H9 (cell line): ENCODE measurements around the gene FGFR1OP2. TPM values are rescaled to one million over a fixed set of nuclear protein-coding genes. Genes with fewer than 3 reads are reported as not detected.

Experiments used
- DNase-seq: peaks from one replicate; pipeline ENCODE4 v3.0.0-alpha.2; 2017
- H2AFZ ChIP-seq: one replicate; pipeline ENCODE4 v1.6.1; 2013; ENCODE audit warnings: mild to moderate bottlenecking, low read length, control low read depth, moderate library complexity
- H2AK5ac ChIP-seq: 2 replicates; pipeline ENCODE4 v1.6.1; 2013; ENCODE audit warnings: low read length, control low read depth, mixed read lengths; ENCODE audit not compliant: insufficient read length
- H2BK120ac ChIP-seq: one replicate; pipeline ENCODE4 v1.6.1; 2013; ENCODE audit warnings: low read depth, mild to moderate bottlenecking, low read length, control low read depth, inconsistent platforms; ENCODE audit not compliant: poor library complexity, severe bottlenecking
- H2BK12ac ChIP-seq: 2 replicates; pipeline ENCODE4 v1.6.1; 2013; ENCODE audit warnings: low read length, control low read depth, mixed read lengths, low read depth; ENCODE audit not compliant: insufficient read length
- H2BK15ac ChIP-seq: 2 replicates; pipeline ENCODE4 v1.6.1; 2013; ENCODE audit warnings: low read depth, low read length, control low read depth
- H2BK20ac ChIP-seq: one replicate; pipeline ENCODE4 v1.6.1; 2013; ENCODE audit warnings: low read depth, mild to moderate bottlenecking, low read length, control low read depth, inconsistent platforms; ENCODE audit not compliant: poor library complexity, severe bottlenecking
- H2BK5ac ChIP-seq: 2 replicates; pipeline ENCODE4 v1.6.1; 2013; ENCODE audit warnings: low read length, control low read depth, mixed read lengths; ENCODE audit not compliant: insufficient read length
- H3K14ac ChIP-seq: 2 replicates; pipeline ENCODE4 v1.6.1; 2013; ENCODE audit warnings: low read length, control low read depth; ENCODE audit not compliant: insufficient read depth
- H3K18ac ChIP-seq: 2 replicates; pipeline ENCODE4 v1.6.1; 2013; ENCODE audit warnings: low read depth, mild to moderate bottlenecking, mixed read lengths, low read length, control low read depth; ENCODE audit not compliant: insufficient read length
- H3K23ac ChIP-seq: 2 replicates; pipeline ENCODE4 v1.6.1; 2013; ENCODE audit warnings: low read length, control low read depth, mixed read lengths, low read depth; ENCODE audit not compliant: insufficient read length
- H3K23me2 ChIP-seq: 2 replicates; pipeline ENCODE4 v1.6.1; 2013; ENCODE audit warnings: low read depth, mild to moderate bottlenecking, mixed read lengths, low read length, control low read depth; ENCODE audit not compliant: insufficient read length, poor library complexity, severe bottlenecking
- H3K27ac ChIP-seq: 2 replicates; pipeline ENCODE4 v1.5.1; 2013; ENCODE audit warnings: low read length, control low read depth, mixed read lengths, low read depth; ENCODE audit not compliant: insufficient read length
- H3K27me3 ChIP-seq: 2 replicates; pipeline ENCODE4 v1.6.1; 2013; ENCODE audit warnings: low read length, control low read depth, inconsistent platforms; ENCODE audit not compliant: insufficient read depth
- H3K4ac ChIP-seq: 2 replicates; pipeline ENCODE4 v1.6.1; 2013; ENCODE audit warnings: low read depth, mild to moderate bottlenecking, control low read depth, inconsistent platforms, low read length, moderate library complexity
- H3K4me1 ChIP-seq: 2 replicates; pipeline ENCODE4 v1.6.1; 2013; ENCODE audit warnings: low read length, control low read depth, inconsistent platforms; ENCODE audit not compliant: insufficient read depth
- H3K4me2 ChIP-seq: 2 replicates; pipeline ENCODE4 v1.6.1; 2013; ENCODE audit warnings: low read length, control low read depth, mixed read lengths; ENCODE audit not compliant: insufficient read length, insufficient read depth
- H3K56ac ChIP-seq: 2 replicates; pipeline ENCODE4 v1.6.1; 2013; ENCODE audit warnings: low read depth, mild to moderate bottlenecking, mixed read lengths, low read length, control low read depth; ENCODE audit not compliant: insufficient read length
- H3K79me1 ChIP-seq: 2 replicates; pipeline ENCODE4 v1.6.1; 2013; ENCODE audit warnings: low read depth, mild to moderate bottlenecking, moderate library complexity, low read length, control low read depth, inconsistent platforms; ENCODE audit not compliant: insufficient read depth, poor library complexity, severe bottlenecking
- H3K79me2 ChIP-seq: 2 replicates; pipeline ENCODE4 v1.6.1; 2013; ENCODE audit warnings: low read length, control low read depth, inconsistent platforms; ENCODE audit not compliant: insufficient read depth
- H3K9ac ChIP-seq: 2 replicates; pipeline ENCODE4 v1.6.1; 2013; ENCODE audit warnings: low read length, control low read depth, mixed read lengths; ENCODE audit not compliant: insufficient read length; ENCODE audit errors: extremely low read depth
- H3K9me3 ChIP-seq: one replicate; pipeline ENCODE4 v1.6.1; 2013; ENCODE audit warnings: low read depth, low read length, inconsistent platforms; ENCODE audit not compliant: control insufficient read depth
- H3T11ph ChIP-seq: one replicate; pipeline ENCODE4 v1.6.1; 2013; ENCODE audit warnings: mild to moderate bottlenecking, low read length, control low read depth, inconsistent platforms
- H4K20me1 ChIP-seq: one replicate; pipeline ENCODE4 v1.6.1; 2013; ENCODE audit not compliant: control insufficient read depth, insufficient read length, insufficient read depth
- H4K5ac ChIP-seq: 2 replicates; pipeline ENCODE4 v1.6.1; 2013; ENCODE audit warnings: low read depth, mild to moderate bottlenecking, mixed read lengths, low read length, control low read depth; ENCODE audit not compliant: insufficient read length
- H4K8ac ChIP-seq: replicated peaks from 2 replicates; pipeline ENCODE4 v1.6.1; 2013; ENCODE audit warnings: low read length, control low read depth, mixed read lengths, low read depth; ENCODE audit not compliant: insufficient read length
- H4K91ac ChIP-seq: 2 replicates; pipeline ENCODE4 v1.6.1; 2013; ENCODE audit warnings: low read depth, mild to moderate bottlenecking, moderate library complexity, mixed read lengths, low read length, control low read depth; ENCODE audit not compliant: insufficient read length
- H3K27ac Mint-ChIP-seq, 3 experiments: 2 replicates in 2 of 3; 3 replicates in 1 of 3; pipeline ENCODE4 v1.8.0; 2020 to 2021; ENCODE audit warnings: mixed read lengths in 3 of 3, mild to moderate bottlenecking in 1 of 3, moderate library complexity in 1 of 3
- H3K27me3 Mint-ChIP-seq: 2 replicates; pipeline ENCODE4 v1.8.0; 2021; ENCODE audit warnings: low read depth, mild to moderate bottlenecking, moderate library complexity, mixed read lengths
- H3K36me3 Mint-ChIP-seq, 3 experiments: 2 replicates in 2 of 3; 3 replicates in 1 of 3; pipeline ENCODE4 v1.8.0; 2020 to 2021; ENCODE audit warnings: low read depth in 3 of 3, mixed read lengths in 3 of 3; ENCODE audit not compliant: insufficient read depth in 1 of 3
- H3K4me1 Mint-ChIP-seq, 2 experiments: 2 replicates each; pipeline ENCODE4 v1.8.0; 2020; ENCODE audit warnings: mixed read lengths in 2 of 2
- H3K4me3 Mint-ChIP-seq, 2 experiments: 2 replicates in 1 of 2; 3 replicates in 1 of 2; pipeline ENCODE4 v1.8.0; 2020 to 2021; ENCODE audit warnings: mild to moderate bottlenecking in 2 of 2, mixed read lengths in 2 of 2, moderate library complexity in 1 of 2
- H3K9me3 Mint-ChIP-seq, 2 experiments: 2 replicates in 1 of 2; 3 replicates in 1 of 2; pipeline ENCODE4 v1.8.0; 2020; ENCODE audit warnings: mild to moderate bottlenecking in 2 of 2, mixed read lengths in 2 of 2, moderate library complexity in 1 of 2
- WGBS: extraction: QIAGEN DNeasy Blood & Tissue Kit; methylation state at CpG from one replicate; pipeline ENCODE4 v1.1.7; 2013; ENCODE audit warnings: missing lambda C conversion rate, low lambda C conversion rate, mixed read lengths; ENCODE audit not compliant: insufficient read length; ENCODE audit errors: extremely low coverage; 5-methylcytosine and 5-hydroxymethylcytosine counted together
- total RNA-seq: library from RNA; stranded (reverse); gene quantifications from 2 replicates; pipeline ENCODE4 v1.2.1, GENCODE V29; 2021
- TF ChIP-seq, protein P1 (sequence below): fragments of 200-600 bp; sonication (generic); conservative IDR thresholded peaks from 3 replicates; pipeline ENCODE4 v1.8.0; 2021; ENCODE audit warnings: antibody characterized with exemption, mild to moderate bottlenecking

FGFR1OP2 gene
- total RNA-seq, 1 experiment from 2014 or later, result 30.0 TPM

DNA sequence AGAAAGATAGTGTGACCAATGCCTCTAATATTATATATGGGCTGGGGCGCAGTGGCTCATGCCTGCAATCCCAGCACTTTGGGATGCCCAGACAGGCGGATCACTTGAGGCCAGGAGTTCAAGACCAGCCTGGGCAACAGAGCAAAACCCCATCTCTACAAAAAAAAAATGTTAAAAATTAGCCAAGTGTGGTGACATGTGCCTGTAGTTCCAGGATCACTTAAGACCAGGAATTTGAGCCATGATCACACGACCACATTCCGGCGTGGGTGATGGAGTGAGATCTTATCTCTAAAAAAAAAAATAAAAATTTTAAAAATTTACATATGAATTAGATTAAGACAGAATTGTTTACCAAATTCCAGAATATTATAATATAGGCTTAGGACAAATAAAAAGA is 63.9 kb downstream of the FGFR1OP2 start:
- H3K23ac ChIP-seq, result no peak overlapping the region
- no peak overlapping the region for H4K5ac ChIP-seq
- DNase-seq, result no peak
- no peak overlapping the region for H2AK5ac ChIP-seq
- Mint-ChIP-seq H3K4me3 (no peak overlapping the region), H3K36me3 (peaks cover 6 to 28% (median 22%) of the 10 kb centered on the region in 3 experiments; a peak in 5 of 7 replicates), H3K27ac (peak overlapping the region in 1 of 3 experiments; percentile 6; a peak in 2 of 7 replicates), H3K4me1 (peaks cover 6 to 13% of the 10 kb centered on the region in 2 experiments), H3K27me3 (no peaks in the 10 kb centered on the region), H3K9me3 (no peaks in the 10 kb centered on the region)
- H3T11ph ChIP-seq, result no peak overlapping the region
- no peaks in the 10 kb centered on the region for H3K27me3 ChIP-seq
- no peak overlapping the region for H2BK120ac ChIP-seq
- no peaks in the 10 kb centered on the region for H3K23me2 ChIP-seq
- H2BK20ac ChIP-seq, result no peak overlapping the region
- H3K4ac ChIP-seq, result no peak overlapping the region
- H4K8ac ChIP-seq, result no peak overlapping the region
- peaks cover 5% of the 10 kb centered on the region for H3K79me1 ChIP-seq
- H2AFZ ChIP-seq, result no peak overlapping the region
- H4K91ac ChIP-seq, result no peak overlapping the region
- H3K79me2 ChIP-seq, result peaks cover 4% of the 10 kb centered on the region
- H3K56ac ChIP-seq, result no peak overlapping the region
- no peak overlapping the region for H2BK15ac ChIP-seq
- no peak overlapping the region for H3K18ac ChIP-seq
- H3K4me2 ChIP-seq, result no peak overlapping the region
- no CpG with 5 or more reads among the region's 5 CpGs for WGBS
- no peak overlapping the region for H3K9ac ChIP-seq
- H2BK5ac ChIP-seq, result no peak overlapping the region
- TF ChIP-seq, protein P1, sequence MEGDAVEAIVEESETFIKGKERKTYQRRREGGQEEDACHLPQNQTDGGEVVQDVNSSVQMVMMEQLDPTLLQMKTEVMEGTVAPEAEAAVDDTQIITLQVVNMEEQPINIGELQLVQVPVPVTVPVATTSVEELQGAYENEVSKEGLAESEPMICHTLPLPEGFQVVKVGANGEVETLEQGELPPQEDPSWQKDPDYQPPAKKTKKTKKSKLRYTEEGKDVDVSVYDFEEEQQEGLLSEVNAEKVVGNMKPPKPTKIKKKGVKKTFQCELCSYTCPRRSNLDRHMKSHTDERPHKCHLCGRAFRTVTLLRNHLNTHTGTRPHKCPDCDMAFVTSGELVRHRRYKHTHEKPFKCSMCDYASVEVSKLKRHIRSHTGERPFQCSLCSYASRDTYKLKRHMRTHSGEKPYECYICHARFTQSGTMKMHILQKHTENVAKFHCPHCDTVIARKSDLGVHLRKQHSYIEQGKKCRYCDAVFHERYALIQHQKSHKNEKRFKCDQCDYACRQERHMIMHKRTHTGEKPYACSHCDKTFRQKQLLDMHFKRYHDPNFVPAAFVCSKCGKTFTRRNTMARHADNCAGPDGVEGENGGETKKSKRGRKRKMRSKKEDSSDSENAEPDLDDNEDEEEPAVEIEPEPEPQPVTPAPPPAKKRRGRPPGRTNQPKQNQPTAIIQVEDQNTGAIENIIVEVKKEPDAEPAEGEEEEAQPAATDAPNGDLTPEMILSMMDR, result no peak
- peaks cover 2% of the 10 kb centered on the region; the same call in 1 of the 2 replicates for H3K4me1 ChIP-seq
- H3K27ac ChIP-seq, result no peak overlapping the region
- no peaks in the 10 kb centered on the region for H3K9me3 ChIP-seq
- H3K14ac ChIP-seq, result no peak overlapping the region
- no peak overlapping the region for H2BK12ac ChIP-seq
- no peaks in the 10 kb centered on the region for H4K20me1 ChIP-seq
